ENCODE measurements around the gene GINS3. TPM values are rescaled to one million over a fixed set of nuclear protein-coding genes. Genes with fewer than 3 reads are reported as not detected.

The GINS3 gene
- total and polyA plus RNA-seq, 4 donors = 0.59 to 2.2 (median 1.4) TPM

- no peak overlapping the region for H3K27ac ChIP-seq (ENCODE audit: low read depth in 1 of 2, low read length in 2 of 2)
- H3K36me3 ChIP-seq (ENCODE audit: control insufficient read depth in 1 of 2, insufficient read depth in 2 of 2, low read length in 1 of 2) = no peaks in the 10 kb centered on the region
- H3K4me1 ChIP-seq (ENCODE audit: control insufficient read depth in 1 of 2, insufficient read depth in 2 of 2, low read length in 2 of 2) = no peaks in the 10 kb centered on the region
- no peaks in the 10 kb centered on the region for H3K27me3 ChIP-seq (ENCODE audit: control insufficient read depth in 1 of 2, insufficient read depth in 2 of 2, low read length in 1 of 2)
- DNase-seq (no peak), ATAC-seq (ENCODE audit: low FRiP score) (no peak)
- intact Hi-C loops (cut with DNase I) = no loop called here
- peaks cover 6% of the 10 kb centered on the region for H3K9me3 ChIP-seq (ENCODE audit: control insufficient read depth, low read length)
- WGBS, 2 donors = 83 to 87% methylated on average over 3 of the region's 3 CpGs
- no peak overlapping the region for H3K4me3 ChIP-seq (ENCODE audit: low read length in 2 of 2)
Observed at GRCh38 chr16:58363746-58364393, 28.4 kb upstream of the GINS3 start.

- whole genome bisulfite sequencing, 2 donors = 55 to 61% methylated on average over 2 of the region's 2 CpGs
- Histone ChIP-seq H3K27ac (ENCODE audit: low read depth in 1 of 2, low read length in 2 of 2) (no peak overlapping the region), H3K27me3 (ENCODE audit: control insufficient read depth in 1 of 2, insufficient read depth in 2 of 2, low read length in 1 of 2) (no peaks in the 10 kb centered on the region), H3K36me3 (ENCODE audit: control insufficient read depth in 1 of 2, insufficient read depth in 2 of 2, low read length in 1 of 2) (no peaks in the 10 kb centered on the region), H3K4me3 (ENCODE audit: low read length in 2 of 2) (no peak overlapping the region), H3K9me3 (ENCODE audit: control insufficient read depth, low read length) (peaks cover 6% of the 10 kb centered on the region), H3K4me1 (ENCODE audit: control insufficient read depth in 1 of 2, insufficient read depth in 2 of 2, low read length in 2 of 2) (no peaks in the 10 kb centered on the region)
- no peak for ATAC-seq (ENCODE audit: low FRiP score)
- intact Hi-C loops (cut with DNase I) = no loop called here
- no peak for DNase-seq
Observed at GRCh38 chr16:58365623-58366022, 26.6 kb upstream of the GINS3 start.

- no peak for DNase-seq
- WGBS, 2 donors = 44 to 49% methylated on average over 5 of the region's 5 CpGs
- H3K4me3 ChIP-seq (ENCODE audit: low read length in 2 of 2) = no peak overlapping the region
- H3K27ac ChIP-seq (ENCODE audit: low read depth in 1 of 2, low read length in 2 of 2) = no peak overlapping the region
- intact Hi-C loops (cut with DNase I) = no loop called here
- H3K4me1 ChIP-seq (ENCODE audit: control insufficient read depth in 1 of 2, insufficient read depth in 2 of 2, low read length in 2 of 2) = no peaks in the 10 kb centered on the region
- peaks cover 4% of the 10 kb centered on the region for H3K9me3 ChIP-seq (ENCODE audit: control insufficient read depth, low read length)
- no peaks in the 10 kb centered on the region for H3K36me3 ChIP-seq (ENCODE audit: control insufficient read depth in 1 of 2, insufficient read depth in 2 of 2, low read length in 1 of 2)
- no peaks in the 10 kb centered on the region for H3K27me3 ChIP-seq (ENCODE audit: control insufficient read depth in 1 of 2, insufficient read depth in 2 of 2, low read length in 1 of 2)
- ATAC-seq (ENCODE audit: low FRiP score) = no peak
Observed at GRCh38 chr16:58366247-58367031, 25.8 kb upstream of the GINS3 start.

- Histone ChIP-seq H3K4me3 (ENCODE audit: low read length in 2 of 2) (no peak overlapping the region), H3K9me3 (ENCODE audit: control insufficient read depth, low read length) (peaks cover 2% of the 10 kb centered on the region), H3K27me3 (ENCODE audit: control insufficient read depth in 1 of 2, insufficient read depth in 2 of 2, low read length in 1 of 2) (no peaks in the 10 kb centered on the region), H3K36me3 (ENCODE audit: control insufficient read depth in 1 of 2, insufficient read depth in 2 of 2, low read length in 1 of 2) (no peaks in the 10 kb centered on the region), H3K4me1 (ENCODE audit: control insufficient read depth in 1 of 2, insufficient read depth in 2 of 2, low read length in 2 of 2) (no peaks in the 10 kb centered on the region), H3K27ac (ENCODE audit: low read depth in 1 of 2, low read length in 2 of 2) (no peak overlapping the region)
- DNase-seq = no peak
- ATAC-seq (ENCODE audit: low FRiP score) = no peak
- intact Hi-C loops (cut with DNase I) = no loop called here
- 81 to 84% methylated on average over 2 of the region's 2 CpGs for WGBS, 2 donors
Observed at GRCh38 chr16:58367252-58367651, 25.0 kb upstream of the GINS3 start.

- DNase-seq = no peak
- no peak for ATAC-seq (ENCODE audit: low FRiP score)
- Histone ChIP-seq H3K27ac (ENCODE audit: low read depth in 1 of 2, low read length in 2 of 2) (no peak overlapping the region), H3K36me3 (ENCODE audit: control insufficient read depth in 1 of 2, insufficient read depth in 2 of 2, low read length in 1 of 2) (no peaks in the 10 kb centered on the region), H3K4me1 (ENCODE audit: control insufficient read depth in 1 of 2, insufficient read depth in 2 of 2, low read length in 2 of 2) (no peaks in the 10 kb centered on the region), H3K4me3 (ENCODE audit: low read length in 2 of 2) (no peak overlapping the region), H3K27me3 (ENCODE audit: control insufficient read depth in 1 of 2, insufficient read depth in 2 of 2, low read length in 1 of 2) (no peaks in the 10 kb centered on the region), H3K9me3 (ENCODE audit: control insufficient read depth, low read length) (peaks cover 2% of the 10 kb centered on the region)
- WGBS, 2 donors = 92 to 95% methylated on average over 2 of the region's 2 CpGs
- intact Hi-C loops (cut with DNase I) = no loop called here
Observed at GRCh38 chr16:58371841-58372240, 20.4 kb upstream of the GINS3 start.

GRCh38 chr16:58375386-58375785, 16.9 kb upstream of the GINS3 start:
- H3K4me1 ChIP-seq (ENCODE audit: control insufficient read depth in 1 of 2, insufficient read depth in 2 of 2, low read length in 2 of 2) = no peaks in the 10 kb centered on the region
- no peak overlapping the region for H3K27ac ChIP-seq (ENCODE audit: low read depth in 1 of 2, low read length in 2 of 2)
- no peak overlapping the region for H3K4me3 ChIP-seq (ENCODE audit: low read length in 2 of 2)
- ATAC-seq (ENCODE audit: low FRiP score) (no peak), DNase-seq (no peak)
- H3K9me3 ChIP-seq (ENCODE audit: control insufficient read depth, low read length) = no peaks in the 10 kb centered on the region
- intact Hi-C loops (cut with DNase I) = no loop called here
- H3K36me3 ChIP-seq (ENCODE audit: control insufficient read depth in 1 of 2, insufficient read depth in 2 of 2, low read length in 1 of 2) = no peaks in the 10 kb centered on the region
- no peaks in the 10 kb centered on the region for H3K27me3 ChIP-seq (ENCODE audit: control insufficient read depth in 1 of 2, insufficient read depth in 2 of 2, low read length in 1 of 2)

- H3K4me3 ChIP-seq (ENCODE audit: low read length in 2 of 2) = no peak overlapping the region
- H3K27me3 ChIP-seq (ENCODE audit: control insufficient read depth in 1 of 2, insufficient read depth in 2 of 2, low read length in 1 of 2) = peaks cover 0 to 4% of the 10 kb centered on the region in 2 donors
- no peaks in the 10 kb centered on the region for H3K9me3 ChIP-seq (ENCODE audit: control insufficient read depth, low read length)
- WGBS, 2 donors = 15 to 17% methylated on average over 4 of the region's 4 CpGs
- intact Hi-C loops (cut with DNase I) = no loop called here
- H3K36me3 ChIP-seq (ENCODE audit: control insufficient read depth in 1 of 2, insufficient read depth in 2 of 2, low read length in 1 of 2) = no peaks in the 10 kb centered on the region
- H3K27ac ChIP-seq (ENCODE audit: low read depth in 1 of 2, low read length in 2 of 2) = no peak overlapping the region
- no peak for DNase-seq
- ATAC-seq (ENCODE audit: low FRiP score) = no peak
- no peaks in the 10 kb centered on the region for H3K4me1 ChIP-seq (ENCODE audit: control insufficient read depth in 1 of 2, insufficient read depth in 2 of 2, low read length in 2 of 2)
Observed at GRCh38 chr16:58377932-58378331, 14.3 kb upstream of the GINS3 start.

GRCh38 chr16:58378401-58378800, 13.9 kb upstream of the GINS3 start:
- no peaks in the 10 kb centered on the region for H3K4me1 ChIP-seq (ENCODE audit: control insufficient read depth in 1 of 2, insufficient read depth in 2 of 2, low read length in 2 of 2)
- H3K9me3 ChIP-seq (ENCODE audit: control insufficient read depth, low read length) = peaks cover 2% of the 10 kb centered on the region
- ATAC-seq (ENCODE audit: low FRiP score) = no peak
- intact Hi-C loops (cut with DNase I) = no loop called here
- no peak overlapping the region for H3K4me3 ChIP-seq (ENCODE audit: low read length in 2 of 2)
- H3K27ac ChIP-seq (ENCODE audit: low read depth in 1 of 2, low read length in 2 of 2) = no peak overlapping the region
- DNase-seq = no peak
- peaks cover 0 to 4% of the 10 kb centered on the region in 2 donors for H3K27me3 ChIP-seq (ENCODE audit: control insufficient read depth in 1 of 2, insufficient read depth in 2 of 2, low read length in 1 of 2)
- no peaks in the 10 kb centered on the region for H3K36me3 ChIP-seq (ENCODE audit: control insufficient read depth in 1 of 2, insufficient read depth in 2 of 2, low read length in 1 of 2)

- Histone ChIP-seq H3K9me3 (ENCODE audit: control insufficient read depth, low read length) (peaks cover 2% of the 10 kb centered on the region), H3K4me1 (ENCODE audit: control insufficient read depth in 1 of 2, insufficient read depth in 2 of 2, low read length in 2 of 2) (no peaks in the 10 kb centered on the region), H3K27ac (ENCODE audit: low read depth in 1 of 2, low read length in 2 of 2) (no peak overlapping the region), H3K27me3 (ENCODE audit: control insufficient read depth in 1 of 2, insufficient read depth in 2 of 2, low read length in 1 of 2) (peaks cover 0 to 4% of the 10 kb centered on the region in 2 donors), H3K4me3 (ENCODE audit: low read length in 2 of 2) (no peak overlapping the region), H3K36me3 (ENCODE audit: control insufficient read depth in 1 of 2, insufficient read depth in 2 of 2, low read length in 1 of 2) (no peaks in the 10 kb centered on the region)
- ATAC-seq (ENCODE audit: low FRiP score) (no peak), DNase-seq (no peak)
- intact Hi-C loops (cut with DNase I) = no loop called here
- WGBS, 2 donors = 81 to 89% methylated on average over 4 of the region's 4 CpGs
Observed at GRCh38 chr16:58379736-58380135, 12.5 kb upstream of the GINS3 start.

All from aorta (tissue), 5 donors.